HG02798 (cell line): ENCODE results near the gene CSPG4.

ENCODE experiments used
- ATAC-seq: cut with Tn5 transposase; IDR thresholded peaks from one replicate; pipeline ENCODE4 v1.9.1; 2021; ENCODE audit warnings: mild to moderate bottlenecking; ENCODE audit not compliant: unreplicated experiment, poor library complexity

Gene CSPG4

DNA sequence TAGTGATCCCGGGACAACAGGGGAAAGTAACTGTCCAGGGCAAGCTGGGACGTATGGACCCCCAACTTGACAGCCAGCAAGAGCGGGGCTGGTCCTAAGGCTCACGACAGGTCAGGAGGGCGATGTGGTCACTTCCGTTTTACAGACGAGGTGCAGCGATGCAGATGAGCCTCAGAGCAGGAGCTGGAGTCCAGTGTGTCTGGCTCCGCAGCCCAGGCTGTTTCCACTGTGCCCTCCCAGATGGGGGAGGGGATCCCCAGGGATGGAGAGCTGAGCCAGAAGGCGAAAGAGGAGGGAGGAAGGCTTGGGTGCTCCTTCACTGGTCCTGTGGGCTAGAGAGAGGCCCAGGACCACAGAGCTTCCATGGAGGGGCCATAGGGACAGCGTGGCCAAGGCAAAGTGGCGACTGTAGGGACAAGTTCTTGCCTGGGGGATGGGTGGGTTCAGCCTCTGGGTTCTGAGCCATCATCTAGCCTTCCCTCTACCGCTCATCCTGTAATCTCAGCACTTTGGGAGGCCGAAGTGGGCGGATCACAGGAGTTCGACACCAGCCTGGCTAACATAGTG is 59.2 kb downstream of the CSPG4 start:
- no peak for ATAC-seq

DNA sequence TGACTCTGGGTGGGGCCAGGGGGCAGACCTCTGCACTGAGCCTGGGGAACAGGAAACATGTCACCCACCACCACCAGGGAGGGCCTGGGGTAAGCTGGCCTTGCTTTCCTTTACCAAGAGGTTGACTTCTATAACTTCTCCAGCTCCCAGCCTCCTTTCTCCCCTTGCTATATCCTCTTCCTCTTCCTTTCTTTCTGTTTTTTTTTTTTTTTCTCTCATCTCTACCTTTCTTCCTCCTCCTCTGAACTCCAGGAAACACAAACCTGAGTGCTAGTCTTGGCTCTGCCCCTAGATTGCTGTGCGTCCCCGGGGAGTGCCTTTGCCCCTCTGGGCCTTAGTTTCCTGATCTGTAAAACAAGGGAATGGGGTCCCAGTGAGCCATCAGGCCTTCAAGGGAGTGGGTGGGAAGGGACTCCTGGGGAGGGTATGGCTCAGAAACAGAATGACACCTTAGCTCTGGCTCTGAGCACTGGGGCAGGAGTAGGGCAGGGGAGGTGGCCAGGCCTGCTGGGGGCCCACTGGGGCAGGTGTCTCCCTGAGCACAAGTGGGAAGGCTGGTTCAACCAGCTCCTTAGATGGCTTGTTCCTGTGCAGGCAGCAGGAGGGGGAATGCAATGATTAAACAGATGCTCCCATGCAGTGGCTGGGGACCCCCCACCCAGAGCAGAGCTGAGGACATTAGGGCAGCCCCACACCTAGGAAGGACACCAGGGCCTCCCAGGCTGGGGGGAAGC is 60.7 kb downstream of the CSPG4 start:
- no peak for ATAC-seq

DNA sequence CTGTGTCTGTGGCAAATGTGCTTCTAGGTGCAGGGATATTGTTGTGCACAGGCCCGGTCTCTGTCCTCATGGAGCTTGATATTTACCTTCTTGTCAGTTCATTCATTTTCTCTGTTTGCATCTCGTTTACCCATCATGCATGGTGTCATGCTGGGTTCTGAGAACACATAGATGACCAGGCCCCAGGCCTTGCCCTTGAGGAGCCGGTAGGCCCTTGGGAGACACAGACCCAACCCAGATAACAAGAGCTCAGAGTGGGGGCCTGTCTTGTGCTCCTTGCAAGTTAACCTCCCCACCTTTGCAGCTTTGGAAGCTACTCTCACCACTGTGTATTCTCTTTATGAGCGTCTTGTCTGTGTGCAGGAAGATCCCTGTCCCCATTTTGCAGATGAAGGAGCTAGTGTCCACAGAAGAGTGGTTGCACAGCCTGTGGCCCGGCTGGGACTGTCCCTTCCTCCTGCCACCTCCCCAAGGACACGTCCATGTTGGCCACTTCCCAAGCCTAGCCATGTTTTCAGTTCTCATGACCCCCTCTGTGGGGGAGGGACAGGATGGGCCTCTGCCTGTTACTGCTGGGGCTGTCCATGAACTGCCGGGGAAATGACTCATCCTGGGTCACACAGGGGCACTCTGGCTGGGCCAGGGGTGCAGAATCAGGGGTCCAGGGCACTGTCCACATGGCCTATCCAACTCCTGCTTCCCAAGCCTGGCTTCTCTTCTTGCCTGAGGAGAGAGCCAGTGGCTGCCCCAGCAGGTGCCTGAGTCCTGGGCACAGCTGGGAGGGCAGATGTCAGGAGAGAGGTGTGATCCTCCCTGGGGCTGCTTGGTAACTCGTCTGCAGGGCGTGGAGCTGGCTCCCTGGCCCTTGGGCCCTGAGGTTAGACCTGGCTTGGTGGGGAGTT is 61.5 kb downstream of the CSPG4 start:
- no peak for ATAC-seq

DNA sequence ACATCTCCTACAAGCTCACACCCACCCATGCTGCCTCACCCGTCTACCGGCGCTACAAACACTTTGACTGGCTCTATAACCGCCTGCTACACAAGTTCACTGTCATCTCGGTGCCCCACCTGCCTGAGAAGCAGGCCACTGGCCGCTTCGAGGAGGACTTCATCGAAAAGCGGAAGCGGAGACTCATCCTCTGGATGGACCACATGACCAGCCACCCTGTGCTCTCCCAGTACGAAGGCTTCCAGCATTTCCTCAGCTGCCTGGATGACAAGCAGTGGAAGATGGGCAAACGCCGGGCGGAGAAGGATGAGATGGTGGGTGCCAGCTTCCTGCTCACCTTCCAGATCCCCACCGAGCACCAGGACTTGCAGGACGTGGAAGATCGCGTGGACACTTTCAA is 62.8 kb downstream of the CSPG4 start:
- no peak for ATAC-seq

DNA sequence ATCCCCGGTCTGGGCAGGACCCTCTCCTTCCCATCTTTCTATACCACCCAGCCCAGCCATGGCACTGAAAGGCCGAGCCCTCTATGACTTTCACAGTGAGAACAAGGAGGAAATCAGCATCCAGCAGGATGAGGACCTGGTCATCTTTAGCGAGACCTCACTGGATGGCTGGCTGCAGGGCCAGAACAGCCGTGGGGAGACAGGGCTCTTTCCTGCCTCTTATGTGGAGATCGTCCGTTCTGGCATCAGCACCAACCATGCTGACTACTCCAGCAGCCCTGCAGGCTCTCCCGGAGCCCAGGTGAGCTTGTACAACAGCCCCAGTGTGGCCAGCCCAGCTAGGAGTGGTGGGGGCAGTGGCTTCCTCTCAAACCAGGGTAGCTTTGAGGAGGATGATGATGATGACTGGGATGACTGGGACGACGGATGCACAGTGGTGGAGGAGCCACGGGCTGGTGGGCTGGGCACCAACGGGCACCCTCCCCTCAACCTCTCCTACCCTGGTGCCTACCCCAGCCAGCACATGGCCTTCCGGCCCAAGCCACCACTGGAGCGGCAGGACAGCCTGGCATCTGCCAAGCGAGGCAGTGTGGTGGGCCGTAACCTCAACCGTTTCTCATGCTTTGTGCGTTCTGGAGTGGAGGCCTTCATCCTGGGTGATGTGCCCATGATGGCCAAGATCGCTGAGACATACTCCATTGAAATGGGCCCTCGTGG is 63.4 kb downstream of the CSPG4 start:
- no peak for ATAC-seq

DNA sequence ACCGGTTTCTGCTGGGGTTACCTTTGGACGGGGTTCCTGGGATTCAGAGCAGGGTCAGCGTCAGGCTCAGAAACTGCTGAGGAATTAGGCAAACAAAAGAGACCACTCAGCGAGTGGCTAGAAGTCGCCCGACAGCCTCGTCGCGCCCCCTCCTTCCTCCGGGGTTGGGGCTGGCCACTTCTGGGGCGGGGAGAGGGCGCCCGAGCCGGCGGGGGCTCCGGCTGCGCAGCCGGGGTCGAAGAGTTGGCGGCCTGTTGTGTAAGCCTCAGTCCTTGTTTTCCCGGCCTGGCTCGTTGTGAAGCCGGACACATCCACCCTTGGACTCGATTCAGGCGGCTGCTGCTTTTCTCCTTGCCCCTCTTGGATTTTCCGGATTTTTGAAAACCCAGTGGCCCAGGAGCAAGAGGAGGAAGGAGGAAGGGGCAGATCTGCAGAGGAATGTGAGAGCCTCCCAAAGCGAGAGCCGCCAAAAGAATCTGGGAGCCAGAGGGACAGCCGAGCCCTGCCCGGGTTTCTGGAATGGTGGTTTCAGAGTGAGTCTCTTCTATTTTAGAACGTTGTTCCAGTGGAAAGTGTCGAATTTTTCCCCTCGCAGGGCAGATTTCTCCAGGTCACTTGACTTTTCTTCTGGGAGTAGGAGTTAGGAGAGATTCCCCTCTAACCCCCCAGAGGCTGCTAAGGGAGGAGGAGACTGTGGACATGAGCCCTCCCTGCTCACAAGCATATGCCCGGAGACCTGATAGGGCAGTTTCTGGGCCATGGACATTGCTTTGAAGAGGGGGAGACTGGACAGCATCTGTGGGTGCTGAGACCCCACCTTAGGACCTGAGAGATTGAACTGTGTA is 64.3 kb downstream of the CSPG4 start:
- no peak for ATAC-seq

DNA sequence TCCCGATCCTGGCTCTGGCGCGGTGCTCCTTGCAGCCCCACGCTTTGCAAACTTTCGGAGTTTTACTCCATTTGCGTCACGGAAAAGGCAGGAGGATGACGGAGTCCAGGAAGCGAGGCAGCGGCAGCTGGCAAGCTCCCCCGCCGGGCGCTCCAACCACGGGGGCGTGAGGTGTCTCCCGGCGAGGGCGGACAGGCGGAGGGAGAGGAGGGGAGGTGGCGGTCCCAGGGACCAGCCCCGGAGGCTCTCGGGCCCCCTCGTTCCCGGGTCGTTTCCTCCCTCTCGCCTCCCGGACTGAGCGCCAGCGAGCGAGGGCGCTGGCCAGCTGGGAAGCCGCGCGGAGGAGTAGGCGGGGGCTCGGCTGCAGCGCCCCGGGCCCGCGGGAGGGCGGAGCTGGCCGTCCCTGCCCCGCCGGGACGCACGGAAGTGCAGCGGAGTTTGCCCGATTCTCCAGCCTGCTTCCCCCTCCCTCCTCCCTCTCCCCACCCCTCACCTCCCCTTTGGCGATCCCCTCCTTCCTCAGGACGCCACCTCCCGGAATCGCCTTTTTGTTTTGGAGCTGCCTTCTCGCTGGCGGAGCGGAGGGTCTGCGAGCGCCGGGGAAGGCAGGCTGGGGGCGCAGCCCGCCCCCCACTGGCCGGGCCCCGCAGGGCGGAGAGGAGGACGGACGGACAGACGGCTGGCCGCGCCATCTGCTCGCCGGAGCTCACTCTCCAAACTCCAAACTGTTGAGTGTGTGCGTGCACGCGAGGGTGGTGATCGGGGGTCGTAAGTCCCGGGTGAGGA is 65.1 kb downstream of the CSPG4 start, which contains the start of gene SNX33:
Gene SNX33 (plus strand): TSS at position 543 of the 786 bp plus-strand sequence. CDS start 1,191 bp downstream, outside the sequence.
- ATAC-seq: peak; percentile 53

DNA sequence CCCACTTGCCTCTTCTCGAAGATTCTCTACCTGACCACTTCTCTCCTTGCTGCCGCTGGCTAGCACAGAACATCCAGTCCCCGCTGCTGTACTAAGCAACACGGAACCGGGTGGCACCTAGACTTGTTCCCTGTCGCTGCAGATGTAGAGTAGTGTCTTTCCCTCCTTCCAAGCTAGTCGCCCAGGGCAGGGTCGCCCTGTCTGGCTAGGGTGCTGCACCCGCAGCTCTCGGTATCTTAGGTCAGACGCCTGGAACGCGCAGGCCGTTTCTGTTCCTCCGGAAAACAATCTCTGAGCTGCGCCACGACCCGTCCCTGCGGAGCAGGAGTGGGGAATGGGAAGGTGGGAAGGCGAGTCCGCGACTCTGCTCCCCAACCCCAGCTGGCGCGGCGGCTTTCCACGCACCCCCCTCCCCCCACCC is 65.7 kb downstream of the CSPG4 start:
- ATAC-seq: no peak

DNA sequence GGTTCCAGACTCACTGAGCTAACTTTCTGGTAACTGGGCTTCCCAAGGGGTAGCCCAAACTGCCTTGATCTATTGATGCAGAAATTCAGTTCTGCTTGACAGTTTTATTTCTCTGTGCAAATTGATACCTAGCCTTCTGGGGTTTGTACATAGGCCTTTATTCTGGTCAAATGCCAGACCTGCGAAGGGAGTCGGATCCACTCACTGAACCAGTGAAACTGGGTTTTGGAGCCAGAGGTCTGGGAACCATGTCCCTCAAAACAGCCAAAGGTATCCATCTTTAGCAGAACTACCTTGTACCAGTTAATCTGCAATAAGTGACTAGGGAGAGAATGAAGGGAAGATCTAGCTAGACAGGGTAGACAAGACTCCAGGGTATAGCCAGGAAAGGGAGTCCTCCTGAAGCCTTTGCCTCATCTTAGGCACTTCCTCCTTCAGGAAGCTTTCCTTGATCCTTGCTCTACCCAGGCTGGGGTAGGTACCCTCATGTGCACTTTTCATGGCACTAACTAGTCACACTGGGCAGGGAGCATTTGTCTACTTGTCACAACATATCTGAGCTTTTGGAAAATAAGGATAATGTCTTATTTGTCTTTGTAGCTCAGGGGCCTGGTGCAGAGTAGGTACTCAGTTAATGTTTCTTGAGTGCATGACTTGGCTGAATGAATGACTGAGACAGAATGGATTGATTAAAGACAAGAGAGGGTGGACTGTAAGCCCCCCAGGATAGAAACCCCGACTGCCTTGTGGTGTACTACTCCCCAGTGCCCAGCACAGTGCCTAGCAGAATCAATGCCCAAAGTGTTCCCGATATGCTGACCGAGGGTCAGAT is 66.3 kb downstream of the CSPG4 start:
- no peak for ATAC-seq

DNA sequence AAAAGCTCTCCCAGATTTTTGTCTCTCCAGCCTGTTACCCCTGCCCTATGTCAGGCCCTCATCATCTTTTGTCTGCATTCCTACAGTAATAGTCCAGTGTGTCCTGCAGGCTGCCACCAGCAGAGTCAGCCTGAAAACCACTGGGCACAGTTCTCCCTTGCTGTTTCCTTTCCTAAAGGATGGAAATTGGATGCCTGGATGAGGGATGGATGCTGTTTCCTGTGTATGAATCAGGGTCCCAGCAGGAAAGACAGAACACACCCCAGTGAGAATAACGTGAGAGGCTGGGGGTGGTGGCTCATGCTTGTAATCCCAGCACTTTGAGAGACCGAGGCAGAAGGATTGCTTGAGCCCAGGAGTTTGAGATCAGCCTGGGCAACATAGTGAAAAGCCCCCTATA is 68.3 kb downstream of the CSPG4 start:
- no peak for ATAC-seq

DNA sequence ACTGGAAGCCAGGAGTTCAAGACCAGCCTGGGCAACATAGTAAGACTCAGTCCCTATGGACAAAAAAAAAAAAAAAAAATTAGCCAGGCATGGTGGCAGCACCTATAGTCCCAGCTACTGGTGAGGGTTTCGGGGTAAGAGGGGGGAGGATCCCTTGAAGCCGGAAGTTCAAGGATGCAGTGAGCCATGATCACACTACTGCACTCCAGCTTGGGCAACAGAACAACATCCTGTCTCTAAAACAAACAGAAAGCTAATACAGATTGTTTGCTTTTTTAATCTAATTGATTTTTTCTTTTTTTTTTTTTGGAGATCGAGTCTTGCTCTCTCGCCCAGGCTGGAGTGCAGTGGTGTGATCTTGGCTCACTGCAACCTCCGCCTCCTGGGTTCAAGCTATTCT is 71.0 kb downstream of the CSPG4 start:
- no peak for ATAC-seq

DNA sequence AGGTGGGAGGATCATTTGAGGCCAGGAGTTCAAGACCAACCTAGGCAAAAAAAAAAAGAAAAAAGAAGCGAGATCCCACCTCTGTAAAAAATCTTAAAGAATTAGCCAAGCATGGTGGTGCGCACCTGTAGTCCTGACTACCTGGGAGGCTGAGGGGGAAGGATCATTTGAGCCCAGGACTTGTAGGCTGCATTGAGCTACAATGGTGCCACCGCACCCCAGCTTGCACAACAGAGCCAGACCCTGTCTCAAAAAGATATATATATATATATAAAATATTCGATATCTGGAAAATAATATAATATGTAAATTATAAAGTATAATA is 71.5 kb downstream of the CSPG4 start:
- no peak for ATAC-seq

DNA sequence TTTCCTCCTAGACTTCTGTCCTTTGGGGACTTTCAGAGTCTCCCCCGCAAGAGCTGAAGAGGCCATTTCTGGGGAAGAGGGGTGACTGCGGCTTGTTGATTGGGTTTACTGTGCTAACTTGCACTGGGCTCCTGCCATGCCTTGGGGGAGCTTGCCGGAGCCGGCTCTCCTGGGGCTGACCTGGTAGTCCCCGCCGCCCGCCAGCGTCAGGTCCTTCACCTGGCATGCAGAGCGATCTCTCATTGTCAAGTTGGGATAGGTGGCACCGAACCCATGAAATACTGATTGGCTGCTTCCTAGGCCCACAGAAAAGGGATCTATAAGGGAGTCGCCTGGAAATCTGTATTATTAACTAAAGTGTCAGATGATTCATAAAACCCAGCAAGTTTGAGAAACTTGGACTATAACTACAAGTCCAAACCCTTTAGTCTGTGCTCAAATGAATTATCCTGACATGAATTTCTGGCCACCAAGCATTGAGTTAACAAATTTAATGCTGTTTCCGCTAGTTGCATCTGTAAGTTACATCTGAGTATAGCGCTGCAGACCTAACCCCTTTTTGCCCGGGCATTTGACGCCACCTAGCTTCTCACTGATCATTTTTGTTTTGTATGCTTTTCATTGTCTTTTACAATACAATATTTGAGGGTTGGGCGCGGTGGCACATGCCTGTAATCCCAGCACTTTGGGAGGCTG is 72.0 kb downstream of the CSPG4 start:
- ATAC-seq: peak; percentile 21

DNA sequence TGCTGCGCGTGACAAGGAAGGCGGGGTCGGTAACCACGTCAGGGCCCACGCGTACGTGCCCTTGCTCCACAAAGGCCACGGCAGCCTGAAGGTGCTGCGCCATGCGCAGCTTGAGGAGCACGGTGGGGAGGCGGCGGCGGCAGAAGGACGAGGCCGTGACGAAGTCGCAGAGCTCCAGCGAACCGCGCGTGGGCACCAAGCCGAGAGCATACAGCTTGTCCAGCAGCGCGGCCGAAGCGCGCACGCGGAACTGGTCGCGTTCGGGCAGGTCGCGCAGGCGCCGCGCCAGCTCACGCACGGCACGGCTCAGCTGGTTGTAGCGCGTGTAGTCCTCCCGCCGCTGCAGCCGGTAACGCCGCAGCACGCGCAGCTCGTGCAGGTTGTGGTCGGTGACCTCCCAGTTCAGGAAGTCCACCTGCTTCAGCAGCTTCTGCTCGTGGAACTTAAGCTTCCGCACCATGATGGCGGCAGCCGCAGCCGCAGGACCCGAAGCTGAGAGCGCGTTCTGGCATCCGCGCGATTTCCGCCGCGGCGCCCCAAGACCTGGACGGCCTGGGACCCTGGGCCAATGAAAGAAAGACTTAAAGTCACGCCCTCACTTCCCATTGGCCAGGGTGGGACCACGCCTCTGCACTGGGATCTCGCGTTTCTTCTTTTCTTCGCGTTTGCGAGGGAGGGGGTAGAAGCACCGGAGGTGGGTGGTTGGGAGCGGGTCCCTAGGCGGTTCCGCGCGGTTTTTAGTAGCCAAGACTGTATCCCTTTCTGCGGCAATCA is 72.8 kb downstream of the CSPG4 start, which contains the start of gene IMP3:
Gene IMP3 (minus strand): TSS at position 516 of the 774 bp plus-strand sequence. CDS start 56 bp downstream, at position 460.
- peak; percentile 94 for ATAC-seq

DNA sequence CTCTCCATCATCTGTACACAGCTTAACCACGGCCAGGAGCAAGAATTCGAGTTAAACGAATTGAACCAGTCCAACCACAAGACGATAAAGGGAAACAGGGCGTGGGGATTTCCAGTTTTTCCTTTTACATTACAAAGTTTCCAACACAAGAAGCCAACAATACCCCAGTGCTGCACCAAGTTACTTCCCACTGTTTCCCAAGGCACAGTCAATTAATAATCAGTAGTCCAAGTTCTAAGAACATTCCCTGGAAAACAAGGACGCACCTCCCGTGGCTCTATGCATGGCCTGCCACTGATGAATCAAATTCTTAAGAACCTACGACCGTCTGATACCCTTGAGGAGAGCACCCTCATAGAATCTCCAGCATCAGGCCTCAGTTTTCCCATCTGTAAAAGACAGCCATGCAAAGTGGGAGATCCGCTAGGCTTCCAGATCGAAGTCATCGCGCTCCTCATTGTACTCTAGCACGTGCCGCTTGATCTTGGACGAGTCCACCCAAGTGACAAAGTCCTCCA is 73.4 kb downstream of the CSPG4 start:
- ATAC-seq: no peak

DNA sequence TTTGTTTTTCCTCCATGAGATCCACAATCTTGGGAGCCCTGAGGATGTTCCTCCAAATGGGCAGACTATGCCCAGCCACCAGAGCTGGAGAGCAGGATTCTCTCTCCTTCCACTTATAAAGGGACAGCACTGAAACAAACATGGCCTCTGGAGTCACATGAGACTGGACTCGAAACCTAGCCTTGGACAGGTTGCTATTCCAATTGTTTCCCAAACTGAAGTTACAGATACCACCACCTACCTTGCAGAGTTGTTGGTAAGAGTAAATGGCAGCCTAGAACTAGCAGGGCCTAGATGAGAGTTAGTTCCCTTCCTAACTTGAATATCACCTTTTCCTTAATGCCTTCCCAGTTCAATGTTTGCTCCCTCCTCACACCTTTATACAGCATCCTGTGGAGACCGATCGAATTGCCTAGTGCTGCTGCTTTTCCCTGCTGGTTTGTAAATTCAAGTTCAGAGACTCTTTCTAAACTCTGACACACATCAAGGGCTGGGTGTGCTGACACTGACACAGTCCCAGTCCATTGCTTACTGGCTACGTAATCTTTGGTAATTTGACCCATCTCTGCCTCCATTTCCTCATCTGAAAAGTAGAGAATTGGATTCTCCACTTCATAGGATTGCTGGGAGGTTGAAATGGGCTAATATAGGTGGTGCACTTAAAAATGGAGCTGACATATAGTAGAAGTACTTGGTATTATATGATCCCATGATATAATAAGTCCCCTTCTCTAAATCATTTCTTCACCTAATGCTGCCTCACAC is 75.2 kb downstream of the CSPG4 start:
- no peak for ATAC-seq
